DMS153 (cell line): ENCODE measurements around the gene GSAP.

Source experiments
- DNase-seq: peaks from one replicate; lab custom pipeline; 2025; lab: John Stamatoyannopoulos, UW

GSAP gene

GRCh38 chr7:77406421-77406820 is 9.7 kb downstream of the GSAP start:
- DNase-seq, result no peak

GRCh38 chr7:77404641-77405040 is 11.5 kb downstream of the GSAP start:
- DNase-seq, result no peak

GRCh38 chr7:77403957-77404356 is 12.2 kb downstream of the GSAP start:
- DNase-seq, result no peak

GRCh38 chr7:77402818-77403217 is 13.3 kb downstream of the GSAP start:
- DNase-seq, result no peak

- no peak for DNase-seq
These were observed 15.1 kb downstream of the GSAP start for GRCh38 chr7:77401002-77401401.

GRCh38 chr7:77399816-77400215 is 16.3 kb downstream of the GSAP start:
- DNase-seq, result no peak

- DNase-seq, result no peak
These were observed 19.1 kb downstream of the GSAP start for GRCh38 chr7:77396894-77397547.

- DNase-seq, result peak; percentile 40
These were observed 20.5 kb downstream of the GSAP start for GRCh38 chr7:77395626-77396025.

GRCh38 chr7:77393954-77394353 is 22.2 kb downstream of the GSAP start:
- DNase-seq, result no peak

- DNase-seq, result no peak
These were observed 22.9 kb downstream of the GSAP start for GRCh38 chr7:77393261-77393660.

- no peak for DNase-seq
These were observed 24.9 kb downstream of the GSAP start for GRCh38 chr7:77391230-77391629.

GRCh38 chr7:77388055-77388641 is 28.0 kb downstream of the GSAP start:
- DNase-seq, result no peak

- DNase-seq, result no peak
These were observed 29.9 kb downstream of the GSAP start for GRCh38 chr7:77386165-77386822.

GRCh38 chr7:77383333-77383740 is 32.8 kb downstream of the GSAP start:
- no peak for DNase-seq

- DNase-seq, result no peak
These were observed 33.6 kb downstream of the GSAP start for GRCh38 chr7:77382532-77382931.

- no peak for DNase-seq
These were observed 37.6 kb downstream of the GSAP start for GRCh38 chr7:77378584-77378983.

GRCh38 chr7:77370606-77371005 is 45.5 kb downstream of the GSAP start:
- DNase-seq, result no peak

- DNase-seq, result no peak
These were observed 47.2 kb downstream of the GSAP start for GRCh38 chr7:77368974-77369373.

- no peak for DNase-seq
These were observed 48.2 kb downstream of the GSAP start for GRCh38 chr7:77367976-77368375.

- no peak for DNase-seq
These were observed 53.2 kb downstream of the GSAP start for GRCh38 chr7:77362905-77363304.

- no peak for DNase-seq
These were observed 55.2 kb downstream of the GSAP start for GRCh38 chr7:77360969-77361368.

GRCh38 chr7:77360104-77360503 is 56.0 kb downstream of the GSAP start:
- DNase-seq, result no peak

GRCh38 chr7:77359599-77359998 is 56.5 kb downstream of the GSAP start:
- no peak for DNase-seq

- DNase-seq, result no peak
These were observed 61.2 kb downstream of the GSAP start for GRCh38 chr7:77354914-77355313.
